ENCODE data around the gene DEPDC1.

The DEPDC1 gene

DNA sequence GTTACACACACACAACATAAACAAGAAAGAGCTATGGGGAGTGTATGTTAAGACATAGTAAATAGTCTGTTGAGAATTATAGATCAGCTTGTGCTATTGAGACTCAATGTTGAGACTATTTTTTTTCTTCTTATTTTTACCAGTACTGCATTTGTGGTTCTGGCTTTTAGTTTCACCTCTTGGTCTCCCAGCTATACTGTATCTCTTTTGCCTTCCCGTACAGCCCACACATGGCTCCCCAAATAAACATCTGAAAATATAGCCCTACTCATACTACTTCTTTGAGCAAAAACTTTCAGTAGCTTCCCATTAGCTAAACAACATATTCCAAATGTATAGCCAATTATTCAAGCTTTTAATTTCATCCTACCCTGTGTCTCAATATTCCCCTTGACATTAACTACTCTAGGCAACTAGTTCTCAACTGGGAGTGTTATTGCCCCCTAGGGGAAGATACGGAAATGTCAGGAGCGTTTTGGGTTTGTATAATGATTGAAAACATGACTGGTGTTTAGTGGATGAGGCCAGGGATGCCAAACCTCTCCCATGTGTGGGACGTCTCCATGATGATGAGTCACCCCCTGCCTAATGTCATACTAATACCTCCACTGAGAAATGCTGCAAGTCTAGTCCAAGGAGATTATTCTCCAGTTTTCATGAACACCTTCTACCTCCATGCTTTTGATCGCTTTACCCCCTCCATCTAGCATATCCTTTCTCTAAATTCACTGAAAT lies 53.9 kb downstream of the DEPDC1 start:
- H3K9me3 ChIP-seq (ENCODE audit: low read length), result no peaks in the 10 kb centered on the region
- H3K79me2 ChIP-seq (ENCODE audit: insufficient read depth, low read length), result no peaks in the 10 kb centered on the region
- no peaks in the 10 kb centered on the region for H4K20me1 ChIP-seq (ENCODE audit: insufficient read depth, low read length)
- no peak overlapping the region for H3K9ac ChIP-seq (ENCODE audit: low read length)
- no peak overlapping the region for H3K4me3 ChIP-seq (ENCODE audit: low read depth, low read length, poor library complexity, severe bottlenecking)
- H3K27me3 ChIP-seq (ENCODE audit: insufficient read depth, low read length), result no peaks in the 10 kb centered on the region
- TF ChIP-seq EZH2 (IDR thresholded peaks at IDR 0.05; ENCODE audit: borderline replicate concordance, low read length), result no peak
- TF ChIP-seq, protein P1, sequence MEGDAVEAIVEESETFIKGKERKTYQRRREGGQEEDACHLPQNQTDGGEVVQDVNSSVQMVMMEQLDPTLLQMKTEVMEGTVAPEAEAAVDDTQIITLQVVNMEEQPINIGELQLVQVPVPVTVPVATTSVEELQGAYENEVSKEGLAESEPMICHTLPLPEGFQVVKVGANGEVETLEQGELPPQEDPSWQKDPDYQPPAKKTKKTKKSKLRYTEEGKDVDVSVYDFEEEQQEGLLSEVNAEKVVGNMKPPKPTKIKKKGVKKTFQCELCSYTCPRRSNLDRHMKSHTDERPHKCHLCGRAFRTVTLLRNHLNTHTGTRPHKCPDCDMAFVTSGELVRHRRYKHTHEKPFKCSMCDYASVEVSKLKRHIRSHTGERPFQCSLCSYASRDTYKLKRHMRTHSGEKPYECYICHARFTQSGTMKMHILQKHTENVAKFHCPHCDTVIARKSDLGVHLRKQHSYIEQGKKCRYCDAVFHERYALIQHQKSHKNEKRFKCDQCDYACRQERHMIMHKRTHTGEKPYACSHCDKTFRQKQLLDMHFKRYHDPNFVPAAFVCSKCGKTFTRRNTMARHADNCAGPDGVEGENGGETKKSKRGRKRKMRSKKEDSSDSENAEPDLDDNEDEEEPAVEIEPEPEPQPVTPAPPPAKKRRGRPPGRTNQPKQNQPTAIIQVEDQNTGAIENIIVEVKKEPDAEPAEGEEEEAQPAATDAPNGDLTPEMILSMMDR (IDR thresholded peaks at IDR 0.05; ENCODE audit: low read length), result peak; percentile 79
- no peaks in the 10 kb centered on the region for H3F3A ChIP-seq (ENCODE audit: insufficient read depth, low read length)
- H3K4me2 ChIP-seq (ENCODE audit: low read length), result no peak overlapping the region
- H3K36me3 ChIP-seq (ENCODE audit: insufficient read depth, low read length), result no peaks in the 10 kb centered on the region
- no peak overlapping the region for H2AFZ ChIP-seq (ENCODE audit: low read length)
- no peaks in the 10 kb centered on the region for H3K4me1 ChIP-seq (ENCODE audit: insufficient read depth, low read length, severe bottlenecking)
- no peak overlapping the region for H3K27ac ChIP-seq (ENCODE audit: low read depth, low read length, poor library complexity, severe bottlenecking)
- no peaks in the 10 kb centered on the region for H3K9me2 ChIP-seq (ENCODE audit: low read depth, low read length)

DNA sequence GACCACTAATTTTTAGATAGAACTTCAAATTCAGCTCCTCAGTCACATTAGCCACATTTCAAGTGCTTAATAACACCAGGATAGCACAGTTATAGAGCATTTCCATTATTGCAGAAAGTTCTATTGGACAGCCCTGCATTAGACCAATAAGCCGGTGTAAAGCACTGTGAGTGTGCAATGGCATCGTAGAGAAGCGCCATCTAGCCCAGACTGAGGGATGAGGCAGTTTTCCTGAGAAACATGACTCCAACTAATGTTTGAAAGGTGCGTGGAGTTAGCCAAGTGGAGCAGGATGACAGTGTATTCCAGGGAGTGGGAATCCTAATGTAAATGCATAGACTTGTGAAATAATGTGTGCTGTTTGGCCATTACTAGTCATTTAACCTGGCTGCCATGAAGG lies 54.9 kb downstream of the DEPDC1 start:
- Histone ChIP-seq H3K27ac (ENCODE audit: low read depth, low read length, poor library complexity, severe bottlenecking) (no peak overlapping the region), H3K4me1 (ENCODE audit: insufficient read depth, low read length, severe bottlenecking) (no peaks in the 10 kb centered on the region), H3K27me3 (ENCODE audit: insufficient read depth, low read length) (peaks cover under 1% of the 10 kb centered on the region; the same call in 1 of the 2 replicates), H3K4me2 (ENCODE audit: low read length) (no peak overlapping the region), H4K20me1 (ENCODE audit: insufficient read depth, low read length) (no peaks in the 10 kb centered on the region), H3K4me3 (ENCODE audit: low read depth, low read length, poor library complexity, severe bottlenecking) (no peak overlapping the region), H3K9me2 (ENCODE audit: low read depth, low read length) (no peaks in the 10 kb centered on the region), H3K9ac (ENCODE audit: low read length) (no peak overlapping the region), H3K79me2 (ENCODE audit: insufficient read depth, low read length) (no peaks in the 10 kb centered on the region), H3K36me3 (ENCODE audit: insufficient read depth, low read length) (no peaks in the 10 kb centered on the region), H3F3A (ENCODE audit: insufficient read depth, low read length) (no peaks in the 10 kb centered on the region), H3K9me3 (ENCODE audit: low read length) (no peaks in the 10 kb centered on the region), H2AFZ (ENCODE audit: low read length) (no peak overlapping the region)
- TF ChIP-seq, protein P1 (IDR thresholded peaks at IDR 0.05; ENCODE audit: low read length), result no peak
- TF ChIP-seq EZH2 (IDR thresholded peaks at IDR 0.05; ENCODE audit: borderline replicate concordance, low read length), result no peak

- no peaks in the 10 kb centered on the region for H4K20me1 ChIP-seq (ENCODE audit: insufficient read depth, low read length)
- TF ChIP-seq EZH2 (IDR thresholded peaks at IDR 0.05; ENCODE audit: borderline replicate concordance, low read length), result no peak
- TF ChIP-seq, protein P1 (IDR thresholded peaks at IDR 0.05; ENCODE audit: low read length), result no peak
- no peak overlapping the region for H3K4me2 ChIP-seq (ENCODE audit: low read length)
- no peaks in the 10 kb centered on the region for H3K36me3 ChIP-seq (ENCODE audit: insufficient read depth, low read length)
- H3K4me1 ChIP-seq (ENCODE audit: insufficient read depth, low read length, severe bottlenecking), result no peaks in the 10 kb centered on the region
- H3K27me3 ChIP-seq (ENCODE audit: insufficient read depth, low read length), result peaks cover 4% of the 10 kb centered on the region; the same call in 1 of the 2 replicates
- no peak overlapping the region for H3K9ac ChIP-seq (ENCODE audit: low read length)
- no peaks in the 10 kb centered on the region for H3F3A ChIP-seq (ENCODE audit: insufficient read depth, low read length)
- H3K79me2 ChIP-seq (ENCODE audit: insufficient read depth, low read length), result no peaks in the 10 kb centered on the region
- no peaks in the 10 kb centered on the region for H3K9me3 ChIP-seq (ENCODE audit: low read length)
- H3K4me3 ChIP-seq (ENCODE audit: low read depth, low read length, poor library complexity, severe bottlenecking), result no peak overlapping the region
- H3K9me2 ChIP-seq (ENCODE audit: low read depth, low read length), result no peaks in the 10 kb centered on the region
- no peak overlapping the region for H2AFZ ChIP-seq (ENCODE audit: low read length)
- no peak overlapping the region for H3K27ac ChIP-seq (ENCODE audit: low read depth, low read length, poor library complexity, severe bottlenecking)
Measured at GRCh38 chr1:68438310-68438709, 58.6 kb downstream of the DEPDC1 start.
